Activated CD8-positive, alpha-beta T cell treated with anti-CD3 and anti-CD28 coated beads for 36 hours (primary cell): Measurements from ENCODE around the gene RAD51AP2. TPM values are rescaled to one million over a fixed set of nuclear protein-coding genes. Genes with fewer than 3 reads are reported as not detected.

Source experiments
- ATAC-seq: fragments of 200-7000 bp; cut with Tn5 transposase; one replicate; pipeline ENCODE4 v1.10.0; 2021; ENCODE audit warnings: mild to moderate bottlenecking, moderate library complexity
- CTCF ChIA-PET: fragments of 350-600 bp; sonication (Branson Sonifier 250); formaldehyde crosslinking; loops from one replicate; lab custom pipeline; 2021; ENCODE audit warnings: antibody characterized with exemption; lab: Charles Lee
- POLR2A ChIA-PET: fragments of 350-600 bp; sonication (Branson Sonifier 250); formaldehyde crosslinking; loops from one replicate; lab custom pipeline; 2021; ENCODE audit warnings: antibody characterized with exemption; lab: Charles Lee
- DNase-seq: peaks from one replicate; pipeline ENCODE4 v3.0.0-alpha.2; 2020
- H3K27ac Mint-ChIP-seq: one replicate; pipeline ENCODE4 v1.8.0; 2021; ENCODE audit warnings: mild to moderate bottlenecking, mixed read lengths
- H3K27me3 Mint-ChIP-seq: one replicate; pipeline ENCODE4 v1.8.0; 2021; ENCODE audit warnings: mixed read lengths
- H3K36me3 Mint-ChIP-seq: one replicate; pipeline ENCODE4 v1.8.0; 2021; ENCODE audit warnings: low read depth, mixed read lengths
- H3K4me1 Mint-ChIP-seq: one replicate; pipeline ENCODE4 v1.8.0; 2021; ENCODE audit warnings: low read depth, mixed read lengths
- H3K4me3 Mint-ChIP-seq: one replicate; pipeline ENCODE4 v1.8.0; 2021; ENCODE audit warnings: mild to moderate bottlenecking, moderate library complexity, mixed read lengths
- H3K9me3 Mint-ChIP-seq: one replicate; pipeline ENCODE4 v1.8.0; 2021; ENCODE audit warnings: mixed read lengths
- intact Hi-C: fragments of 100-400 bp; cut with micrococcal nuclease; formaldehyde crosslinking; loops from one replicate; pipeline ENCODE4 v1.10.0; 2022
- total RNA-seq, 2 experiments: library from RNA; stranded (reverse); gene quantifications; one replicate each; pipeline ENCODE4 v1.2.3, GENCODE V29; 2021
- TF ChIP-seq, protein P1 (sequence below): fragments of 200-600 bp; IDR thresholded peaks from one replicate; pipeline ENCODE4 v1.8.0; 2022; ENCODE audit warnings: antibody characterized with exemption, mild to moderate bottlenecking

RAD51AP2 gene
- total RNA-seq, 2 experiments from 2014 or later: not detected

DNA sequence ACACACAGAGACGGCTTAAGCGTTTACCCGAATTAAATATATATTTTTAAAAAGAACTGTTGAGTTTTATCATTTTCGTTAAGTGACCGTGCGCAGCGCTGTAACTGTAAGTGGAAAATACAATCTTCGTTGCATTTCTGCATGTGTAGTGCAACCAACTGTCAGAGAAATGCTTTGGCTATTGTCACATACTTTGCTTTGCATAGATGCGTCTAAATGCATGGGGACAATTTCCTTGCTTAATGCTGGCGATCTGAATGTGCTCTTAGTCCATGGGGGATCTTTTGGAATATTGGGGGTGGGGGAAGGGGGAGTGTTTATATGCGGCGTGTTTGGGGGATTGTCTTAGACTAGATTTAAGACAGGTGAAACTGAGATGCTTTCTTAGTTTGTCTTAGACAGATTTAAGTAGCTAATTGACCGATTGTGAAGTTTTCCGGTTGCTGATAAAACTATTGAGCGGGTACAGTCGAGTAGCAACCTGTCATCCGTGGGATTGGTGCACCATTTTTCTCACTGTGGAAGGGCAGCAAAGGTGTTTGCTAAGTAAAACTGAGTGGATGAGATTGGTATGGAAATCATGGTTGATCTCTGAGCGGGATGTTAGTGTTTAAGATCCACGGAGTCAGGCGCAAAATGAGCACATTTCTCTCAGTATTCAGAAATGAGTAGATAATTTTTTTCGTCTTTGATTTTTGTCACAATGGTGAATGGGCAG lies 22.7 kb upstream of the RAD51AP2 start:
- peaks cover 48% of the 10 kb centered on the region for H3K27me3 Mint-ChIP-seq

DNA sequence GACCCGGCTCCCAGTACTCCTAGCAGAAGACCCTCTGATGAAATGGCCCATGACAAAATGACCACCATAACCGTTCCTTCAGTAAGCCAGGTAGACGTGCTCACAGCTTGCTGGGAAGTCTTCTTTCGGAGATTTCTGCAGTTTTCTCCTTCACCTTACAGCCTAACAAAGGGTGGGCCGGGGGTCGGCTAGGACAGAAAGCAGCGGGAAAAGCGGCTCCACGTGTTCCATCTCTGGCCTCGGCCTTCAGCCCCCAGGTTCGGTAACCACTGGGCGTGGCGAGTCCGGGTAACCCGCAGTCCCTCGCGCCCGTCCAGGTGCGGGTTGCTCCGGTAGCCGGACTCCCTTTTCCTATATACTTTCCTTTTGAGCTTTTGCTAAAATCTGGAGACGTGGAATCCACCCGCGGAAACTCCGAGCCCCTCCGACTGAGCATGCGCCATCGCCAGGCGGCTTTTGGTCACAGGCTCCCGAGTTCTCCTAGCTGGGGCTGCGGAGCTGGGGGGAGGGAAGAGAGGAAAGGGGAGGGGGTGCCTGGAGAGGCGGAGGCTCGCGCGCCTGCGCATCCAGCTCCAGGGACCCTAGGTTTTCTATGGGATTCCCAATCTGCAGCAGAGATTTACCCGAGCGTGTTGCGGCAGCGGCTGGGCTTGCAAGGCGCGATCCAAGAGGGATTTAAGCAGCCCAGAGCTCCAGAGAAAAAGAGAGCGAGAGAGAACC lies 22.0 kb upstream of the RAD51AP2 start, which contains the start of gene VSNL1:
Gene VSNL1 (plus strand): TSS at position 604 of the 720 bp plus-strand sequence. CDS start 51,379 bp downstream, outside the sequence.
- H3K27me3 Mint-ChIP-seq: peaks cover 51% of the 10 kb centered on the region
- peaks cover 4% of the 10 kb centered on the region for H3K4me1 Mint-ChIP-seq
- peaks cover 2% of the 10 kb centered on the region for H3K9me3 Mint-ChIP-seq
- H3K4me3 Mint-ChIP-seq: no peak within 1 kb of the TSS
- no peaks in the 10 kb centered on the region for H3K36me3 Mint-ChIP-seq
- ChIA-PET POLR2A (interaction anchor here (0.9 kb wide), 1 partner anchor 20 kb away, joined by 3 read pairs; no protein-coding TSS in a partner anchor), CTCF (no interaction called here)
- TF ChIP-seq, protein P1, sequence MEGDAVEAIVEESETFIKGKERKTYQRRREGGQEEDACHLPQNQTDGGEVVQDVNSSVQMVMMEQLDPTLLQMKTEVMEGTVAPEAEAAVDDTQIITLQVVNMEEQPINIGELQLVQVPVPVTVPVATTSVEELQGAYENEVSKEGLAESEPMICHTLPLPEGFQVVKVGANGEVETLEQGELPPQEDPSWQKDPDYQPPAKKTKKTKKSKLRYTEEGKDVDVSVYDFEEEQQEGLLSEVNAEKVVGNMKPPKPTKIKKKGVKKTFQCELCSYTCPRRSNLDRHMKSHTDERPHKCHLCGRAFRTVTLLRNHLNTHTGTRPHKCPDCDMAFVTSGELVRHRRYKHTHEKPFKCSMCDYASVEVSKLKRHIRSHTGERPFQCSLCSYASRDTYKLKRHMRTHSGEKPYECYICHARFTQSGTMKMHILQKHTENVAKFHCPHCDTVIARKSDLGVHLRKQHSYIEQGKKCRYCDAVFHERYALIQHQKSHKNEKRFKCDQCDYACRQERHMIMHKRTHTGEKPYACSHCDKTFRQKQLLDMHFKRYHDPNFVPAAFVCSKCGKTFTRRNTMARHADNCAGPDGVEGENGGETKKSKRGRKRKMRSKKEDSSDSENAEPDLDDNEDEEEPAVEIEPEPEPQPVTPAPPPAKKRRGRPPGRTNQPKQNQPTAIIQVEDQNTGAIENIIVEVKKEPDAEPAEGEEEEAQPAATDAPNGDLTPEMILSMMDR: no peak
- no peak for DNase-seq
- no peak within 1 kb of the TSS for H3K27ac Mint-ChIP-seq
- no peak for ATAC-seq
- intact Hi-C loops: no loop called here

More for the DNA sequence above, 22.7 kb upstream of the RAD51AP2 start:
- no peaks in the 10 kb centered on the region for H3K36me3 Mint-ChIP-seq
- no peak overlapping the region for H3K27ac Mint-ChIP-seq
- ATAC-seq: no peak
- peaks cover 4% of the 10 kb centered on the region for H3K4me1 Mint-ChIP-seq
- DNase-seq: no peak
- CTCF ChIA-PET: no interaction called here
- intact Hi-C loops: no loop called here
- peaks cover 2% of the 10 kb centered on the region for H3K9me3 Mint-ChIP-seq
- TF ChIP-seq, protein P1: no peak
- no peak overlapping the region for H3K4me3 Mint-ChIP-seq
- POLR2A ChIA-PET: interaction anchor here (0.9 kb wide), 1 partner anchor 20 kb away, joined by 3 read pairs; no protein-coding TSS in a partner anchor

DNA sequence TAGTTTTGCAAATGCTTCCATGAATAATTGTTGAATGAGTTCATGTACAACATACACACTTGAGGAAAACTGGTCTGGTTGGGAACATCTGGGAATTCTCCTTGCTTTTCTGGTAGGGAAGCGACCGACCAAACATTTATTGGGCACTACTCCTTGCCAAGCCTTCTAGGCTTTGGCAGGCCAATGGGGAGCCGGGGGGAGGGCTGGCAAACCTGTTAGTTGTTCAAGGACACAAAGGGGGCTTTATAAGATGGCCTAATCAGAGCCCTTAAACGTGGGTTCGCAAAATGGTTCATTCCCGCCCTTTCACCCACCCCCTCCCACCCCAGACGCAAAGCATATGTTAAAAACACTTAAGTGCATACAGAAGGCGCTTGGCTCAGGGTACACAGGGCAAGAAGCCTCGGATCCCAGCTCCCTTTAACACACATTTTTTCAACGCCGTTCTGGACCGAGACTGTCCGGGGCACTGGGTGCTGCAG lies 21.4 kb upstream of the RAD51AP2 start:
- no peak overlapping the region for H3K27ac Mint-ChIP-seq
- ATAC-seq (no peak), DNase-seq (no peak)
- H3K4me1 Mint-ChIP-seq: peaks cover 4% of the 10 kb centered on the region
- intact Hi-C loops: no loop called here
- H3K36me3 Mint-ChIP-seq: no peaks in the 10 kb centered on the region
- POLR2A ChIA-PET: interaction anchor here (0.9 kb wide), 1 partner anchor 21 kb away, joined by 3 read pairs; no protein-coding TSS in a partner anchor
- peaks cover 51% of the 10 kb centered on the region for H3K27me3 Mint-ChIP-seq
- CTCF ChIA-PET: no interaction called here
- no peak overlapping the region for H3K4me3 Mint-ChIP-seq
- peaks cover 2% of the 10 kb centered on the region for H3K9me3 Mint-ChIP-seq
- TF ChIP-seq, protein P1: no peak

DNA sequence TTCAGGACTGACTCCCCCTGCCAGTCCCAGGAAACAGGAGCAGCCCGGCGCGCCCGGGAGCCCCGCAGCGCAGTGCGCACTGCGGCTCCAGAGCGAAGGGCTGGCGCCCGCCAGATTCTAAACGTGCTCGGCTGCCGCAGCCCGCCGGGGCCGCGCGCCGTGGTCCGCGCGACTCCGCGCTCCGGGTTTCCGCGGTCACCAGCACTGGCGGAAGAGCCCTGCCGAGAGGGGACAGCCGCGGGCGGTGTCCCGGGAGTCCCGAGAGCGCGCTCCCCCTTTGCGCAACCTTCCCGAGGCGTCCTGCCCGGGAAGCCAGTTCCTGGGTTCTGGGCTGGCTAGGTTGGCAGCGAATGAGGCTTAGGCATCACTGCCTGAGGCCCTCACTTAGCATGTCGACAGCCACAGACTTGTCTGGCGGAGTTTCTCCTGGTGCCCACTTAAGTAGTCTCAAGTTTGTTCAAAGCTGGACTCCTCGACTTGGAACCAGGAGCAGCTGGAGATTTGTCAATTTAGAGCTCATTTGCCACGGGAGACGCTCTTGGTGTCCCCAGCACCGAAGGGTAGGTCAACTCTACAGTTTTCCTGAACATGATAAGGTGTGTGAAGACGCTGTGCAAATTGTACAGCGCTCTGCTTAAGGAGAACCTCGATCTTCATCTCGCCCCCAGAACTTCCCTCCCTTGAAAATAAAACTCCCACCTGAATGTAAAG lies 20.8 kb upstream of the RAD51AP2 start:
- Mint-ChIP-seq H3K27me3 (peaks cover 48% of the 10 kb centered on the region), H3K4me3 (no peak overlapping the region), H3K36me3 (no peaks in the 10 kb centered on the region), H3K4me1 (peaks cover 4% of the 10 kb centered on the region), H3K27ac (no peak overlapping the region), H3K9me3 (peaks cover 2% of the 10 kb centered on the region)
- intact Hi-C loops: no loop called here
- ATAC-seq: no peak
- ChIA-PET POLR2A (no interaction called here), CTCF (no interaction called here)
- DNase-seq: no peak
- TF ChIP-seq, protein P1: no peak
